Fibroblast of the aortic adventitia (primary cell): ENCODE data around the gene ASZ1. TPM values are rescaled to one million over a fixed set of nuclear protein-coding genes. Genes with fewer than 3 reads are reported as not detected.

Experiments
- DNase-seq: peaks from one replicate; pipeline ENCODE4 v3.0.0-alpha.2; 2010; ENCODE audit warnings: low read depth
- H3K4me3 ChIP-seq: 2 replicates; pipeline ENCODE4 v1.5.1; 2011; ENCODE audit warnings: low read depth, mild to moderate bottlenecking, control low read depth, low read length, moderate library complexity
- CTCF ChIP-seq: IDR thresholded peaks from 2 replicates; pipeline ENCODE4 v1.5.1; 2011; ENCODE audit warnings: mild to moderate bottlenecking, low read length, control low read depth, inconsistent platforms; ENCODE audit not compliant: insufficient read depth
- total RNA-seq: library from RNA; depleted of rRNA; stranded (reverse); fragments of >200 nt; gene quantifications from 2 replicates; pipeline ENCODE4 v1.2.3, GENCODE V29; 2012; ENCODE audit warnings: low replicate concordance

ASZ1 gene
- total RNA-seq, 1 donor: not detected

- H3K4me3 ChIP-seq: no peak overlapping the region
- no peak for TF ChIP-seq CTCF
- no peak for DNase-seq
These were observed 108.1 kb downstream of the ASZ1 start for GRCh38 chr7:117319181-117319580.

GRCh38 chr7:117313582-117313981 lies 113.7 kb downstream of the ASZ1 start:
- DNase-seq: peak; percentile 33
- TF ChIP-seq CTCF: no peak
- H3K4me3 ChIP-seq: no peak overlapping the region

Other genes starting within 250 kb of the ASZ1 start
- 1.8 and 9.9 TPM in 2 replicates for gene WNT2, start 104.4 kb downstream of the ASZ1 start, total RNA-seq
- gene CFTR, start 52.5 kb upstream of the ASZ1 start, total RNA-seq: 0.09 TPM in 1 of 2 replicates, not detected in the other